Stimulated activated CD8-positive, alpha-beta memory T cell treated with anti-CD3 and anti-CD28 coated beads, Interleukin-2, amount 100 ng/mL, for 48 hours (primary cell): ENCODE results near the gene RNASE8.
"Not testable (repeated sequence)": the region's sequence is repeated elsewhere in the genome, so short reads cannot be mapped to it uniquely, and the experiment has no call there.

ENCODE experiments used
- DNase-seq, 2 donors: peaks; one replicate each; pipeline ENCODE4 v3.0.0-alpha.2; 2020; ENCODE audit warnings: low read depth in 2 of 2

RNASE8 gene

GRCh38 chr14:21029917-21030316 lies 27.7 kb upstream of the RNASE8 start, which contains the start of gene TPPP2:
Gene TPPP2, plus strand, starts transcription at chr14:21030217. Its CDS starts 365 bp downstream, at chr14:21030582.
- DNase-seq = no peak

- DNase-seq = no peak
These were observed 27.1 kb upstream of the RNASE8 start for GRCh38 chr14:21030531-21030930.

GRCh38 chr14:21032326-21033132 lies 25.1 kb upstream of the RNASE8 start:
- DNase-seq = no peak

GRCh38 chr14:21033133-21033698 lies 24.4 kb upstream of the RNASE8 start:
- DNase-seq = no peak

GRCh38 chr14:21034707-21035106 lies 22.9 kb upstream of the RNASE8 start, which contains the start of gene RNASE13:
Gene RNASE13, minus strand, starts transcription at chr14:21034807. Its CDS starts 519 bp downstream, at chr14:21034288.
- no peak for DNase-seq

GRCh38 chr14:21036751-21037150 lies 20.9 kb upstream of the RNASE8 start:
- no peak for DNase-seq

GRCh38 chr14:21037156-21037555 lies 20.5 kb upstream of the RNASE8 start:
- DNase-seq = no peak

GRCh38 chr14:21038441-21039422 lies 18.9 kb upstream of the RNASE8 start:
- no peak for DNase-seq

GRCh38 chr14:21039585-21040369 lies 17.8 kb upstream of the RNASE8 start:
- DNase-seq = no peak

GRCh38 chr14:21040370-21040925 lies 17.2 kb upstream of the RNASE8 start:
- DNase-seq = no peak

GRCh38 chr14:21040941-21041340 lies 16.7 kb upstream of the RNASE8 start:
- DNase-seq = not testable (repeated sequence)

GRCh38 chr14:21041676-21042433 lies 15.8 kb upstream of the RNASE8 start, which contains the start of gene RNASE7:
Gene RNASE7, plus strand, starts transcription at chr14:21042362. Its CDS starts 631 bp downstream, at chr14:21042993.
- DNase-seq = no peak

- DNase-seq = no peak
These were observed 14.7 kb upstream of the RNASE8 start for GRCh38 chr14:21042918-21043317.

GRCh38 chr14:21043387-21043973 lies 14.1 kb upstream of the RNASE8 start:
- no peak for DNase-seq

GRCh38 chr14:21043974-21044618 lies 13.5 kb upstream of the RNASE8 start:
- DNase-seq = no peak

- DNase-seq = no peak
These were observed 10.2 kb upstream of the RNASE8 start for GRCh38 chr14:21047378-21047781.

GRCh38 chr14:21048638-21049037 lies 9.0 kb upstream of the RNASE8 start:
- DNase-seq = no peak

GRCh38 chr14:21049271-21049673 lies 8.3 kb upstream of the RNASE8 start:
- no peak for DNase-seq

GRCh38 chr14:21050597-21050996 lies 7.0 kb upstream of the RNASE8 start:
- no peak for DNase-seq
